Measurements from ENCODE around the gene ASPG.
A peak's percentile ranks its signal among the peaks of the same experiment; 100 is the strongest.

Gene ASPG

DNA sequence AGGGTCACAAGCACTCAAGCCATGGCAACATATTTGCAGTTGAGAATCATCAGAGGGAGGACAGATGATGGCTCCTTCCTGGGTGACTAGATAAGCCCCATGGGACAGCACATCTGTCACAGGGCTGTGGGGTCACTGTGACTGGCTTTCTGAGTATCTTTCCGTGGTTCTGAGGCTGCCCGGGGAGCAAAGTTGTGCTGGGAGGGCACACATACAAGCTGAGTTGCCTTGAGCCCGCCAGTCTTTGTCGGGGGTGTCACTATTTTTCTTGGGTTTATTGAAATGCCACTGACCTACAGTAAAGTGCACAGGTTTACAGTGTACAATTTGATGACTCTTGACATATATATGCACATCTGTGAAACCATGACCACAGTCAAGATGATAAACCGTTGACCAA is 35.6 kb downstream of the ASPG start:
- H3K27ac ChIP-seq, result no peak overlapping the region
- TF ChIP-seq, protein P1, sequence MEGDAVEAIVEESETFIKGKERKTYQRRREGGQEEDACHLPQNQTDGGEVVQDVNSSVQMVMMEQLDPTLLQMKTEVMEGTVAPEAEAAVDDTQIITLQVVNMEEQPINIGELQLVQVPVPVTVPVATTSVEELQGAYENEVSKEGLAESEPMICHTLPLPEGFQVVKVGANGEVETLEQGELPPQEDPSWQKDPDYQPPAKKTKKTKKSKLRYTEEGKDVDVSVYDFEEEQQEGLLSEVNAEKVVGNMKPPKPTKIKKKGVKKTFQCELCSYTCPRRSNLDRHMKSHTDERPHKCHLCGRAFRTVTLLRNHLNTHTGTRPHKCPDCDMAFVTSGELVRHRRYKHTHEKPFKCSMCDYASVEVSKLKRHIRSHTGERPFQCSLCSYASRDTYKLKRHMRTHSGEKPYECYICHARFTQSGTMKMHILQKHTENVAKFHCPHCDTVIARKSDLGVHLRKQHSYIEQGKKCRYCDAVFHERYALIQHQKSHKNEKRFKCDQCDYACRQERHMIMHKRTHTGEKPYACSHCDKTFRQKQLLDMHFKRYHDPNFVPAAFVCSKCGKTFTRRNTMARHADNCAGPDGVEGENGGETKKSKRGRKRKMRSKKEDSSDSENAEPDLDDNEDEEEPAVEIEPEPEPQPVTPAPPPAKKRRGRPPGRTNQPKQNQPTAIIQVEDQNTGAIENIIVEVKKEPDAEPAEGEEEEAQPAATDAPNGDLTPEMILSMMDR (IDR thresholded peaks at IDR 0.05), result no peak
- TF ChIP-seq ZFX (IDR thresholded peaks at IDR 0.05; ENCODE audit: borderline replicate concordance), result no peak

DNA sequence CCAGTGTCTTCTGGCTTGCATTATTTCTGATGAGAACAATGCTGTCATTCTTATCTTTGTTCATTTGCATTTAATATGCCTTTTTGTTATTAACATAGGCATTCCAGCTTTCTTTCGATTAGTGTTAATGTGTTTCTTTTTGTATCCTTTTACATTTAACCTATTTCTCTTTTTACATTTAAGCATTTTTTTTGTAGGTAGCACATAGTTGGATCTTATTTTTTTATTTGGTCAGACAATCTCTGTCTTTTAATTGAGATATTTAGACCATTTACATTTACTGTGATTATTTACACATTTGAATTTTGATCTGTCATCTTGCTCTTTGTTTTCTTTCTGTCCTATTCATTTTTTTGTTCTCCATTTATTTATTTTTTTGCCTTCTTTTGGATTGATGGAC is 38.4 kb downstream of the ASPG start:
- H3K27ac ChIP-seq, result no peak overlapping the region
- TF ChIP-seq ZFX (IDR thresholded peaks at IDR 0.05; ENCODE audit: borderline replicate concordance), result no peak
- TF ChIP-seq, protein P1 (IDR thresholded peaks at IDR 0.05), result no peak

DNA sequence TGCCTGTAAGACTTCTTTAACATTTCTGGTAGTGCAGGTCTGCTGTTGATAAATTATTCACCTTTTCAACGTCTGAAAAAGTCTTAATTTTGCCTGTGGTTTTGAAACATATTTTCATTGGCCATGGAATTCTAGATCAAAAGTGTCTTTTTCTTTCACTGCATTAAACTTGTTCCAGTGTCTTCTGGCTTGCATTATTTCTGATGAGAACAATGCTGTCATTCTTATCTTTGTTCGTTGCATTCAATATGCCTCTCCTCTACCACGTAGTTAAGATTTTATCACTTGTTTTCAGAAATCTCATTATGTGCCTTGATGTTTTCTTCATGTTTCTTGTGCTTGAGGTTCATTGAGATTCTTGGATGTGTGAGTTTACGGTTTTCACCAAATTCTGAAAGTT is 39.5 kb downstream of the ASPG start:
- H3K27ac ChIP-seq, result no peak overlapping the region
- no peak for TF ChIP-seq ZFX (IDR thresholded peaks at IDR 0.05; ENCODE audit: borderline replicate concordance)
- TF ChIP-seq, protein P1 (IDR thresholded peaks at IDR 0.05), result no peak

DNA sequence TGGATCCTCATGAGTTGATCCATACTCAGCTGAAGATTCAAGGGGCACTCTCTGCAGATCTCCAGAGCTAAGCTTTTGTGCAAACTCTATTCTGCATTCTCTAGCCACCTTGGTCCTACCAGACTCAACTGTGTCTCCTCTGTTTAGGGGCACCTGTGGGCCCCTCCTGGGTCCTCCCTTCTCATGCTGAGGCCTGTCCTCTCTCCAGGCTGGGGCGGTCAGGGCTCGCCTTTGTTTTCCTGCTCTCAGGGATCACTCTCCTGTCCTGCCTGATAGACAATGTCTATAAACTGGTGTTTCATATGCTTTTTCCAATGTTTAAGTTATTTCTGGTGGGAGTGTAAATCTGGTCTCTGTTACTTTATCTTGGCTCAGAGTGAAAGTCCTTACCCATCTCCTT is 41.3 kb downstream of the ASPG start:
- H3K27ac ChIP-seq, result no peak overlapping the region
- no peak for TF ChIP-seq ZFX (IDR thresholded peaks at IDR 0.05; ENCODE audit: borderline replicate concordance)
- TF ChIP-seq, protein P1 (IDR thresholded peaks at IDR 0.05), result no peak

DNA sequence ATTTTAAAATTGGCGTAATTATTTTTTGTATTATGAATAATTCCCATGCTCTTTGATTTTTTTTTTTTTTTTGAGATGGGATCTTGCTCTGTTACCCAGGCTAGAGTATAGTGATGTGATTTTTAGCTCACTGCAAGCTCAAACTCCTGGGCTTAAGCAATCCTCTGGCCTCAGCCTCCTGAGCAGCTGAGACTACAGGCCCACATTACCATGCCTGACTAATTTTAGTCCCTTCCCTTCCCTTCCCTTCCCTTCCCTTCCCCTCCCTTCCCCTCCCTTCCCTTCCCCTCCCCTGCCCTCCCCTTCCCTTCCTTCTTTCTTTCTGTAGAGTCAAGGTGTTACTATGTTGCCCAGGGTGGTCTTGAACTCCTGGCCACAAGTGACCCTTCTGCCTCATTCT is 43.5 kb downstream of the ASPG start:
- TF ChIP-seq, protein P1 (IDR thresholded peaks at IDR 0.05), result no peak
- no peak for TF ChIP-seq ZFX (IDR thresholded peaks at IDR 0.05; ENCODE audit: borderline replicate concordance)
- H3K27ac ChIP-seq, result no peak overlapping the region

DNA sequence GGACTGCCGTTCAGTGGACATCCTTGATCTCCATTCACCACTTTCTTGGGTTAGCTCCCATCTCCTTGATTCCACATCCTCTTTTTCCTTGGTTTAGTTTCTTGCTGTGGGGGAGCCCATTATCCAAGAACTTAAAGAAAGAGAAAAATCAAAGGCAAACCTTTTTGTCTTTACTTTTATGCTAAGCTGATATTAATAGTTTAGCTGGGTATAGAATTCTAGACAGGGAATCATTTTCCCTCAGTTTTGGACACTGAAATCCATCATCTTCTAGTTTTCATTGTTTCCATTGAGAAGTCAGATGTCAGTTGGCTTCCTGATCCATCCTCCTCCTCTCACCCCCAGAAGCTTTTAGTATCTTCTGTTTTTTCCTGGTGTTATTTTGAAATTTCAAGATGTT is 44.1 kb downstream of the ASPG start:
- no peak for TF ChIP-seq ZFX (IDR thresholded peaks at IDR 0.05; ENCODE audit: borderline replicate concordance)
- TF ChIP-seq, protein P1 (IDR thresholded peaks at IDR 0.05), result no peak
- H3K27ac ChIP-seq, result no peak overlapping the region

DNA sequence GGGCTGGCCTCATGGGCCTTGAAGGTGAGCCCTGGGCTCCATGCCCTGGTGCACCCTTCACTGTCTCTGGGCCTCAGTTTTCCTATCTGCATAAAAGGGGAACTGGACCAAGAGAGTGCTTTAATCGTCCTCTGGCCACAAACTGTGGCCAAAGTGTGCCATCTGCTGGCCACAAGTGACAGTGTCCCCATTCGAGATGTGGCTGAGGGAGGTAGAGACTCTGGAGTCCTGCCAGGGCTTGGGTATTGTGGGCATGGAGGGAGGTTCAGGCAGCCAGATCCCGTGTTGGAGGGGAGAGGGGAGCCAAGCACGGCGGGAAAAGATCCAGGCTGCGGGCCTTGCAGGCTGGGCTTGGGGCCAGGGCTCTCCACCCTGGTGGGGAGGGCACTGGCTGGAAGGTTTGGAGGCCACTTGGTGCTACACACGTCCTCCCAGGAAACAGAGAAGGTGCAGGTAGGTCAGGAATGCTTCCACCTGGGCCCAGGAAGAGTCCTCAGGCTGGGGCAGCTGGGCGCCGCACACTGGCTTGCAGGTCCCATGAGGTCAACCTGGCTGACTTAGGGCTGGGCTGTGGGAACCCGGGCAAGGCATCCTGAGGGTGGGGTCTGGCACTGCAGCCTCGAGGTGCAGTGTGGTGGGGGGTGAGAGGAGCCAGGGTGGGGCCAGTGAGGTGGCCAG is 45.6 kb downstream of the ASPG start:
- no peak overlapping the region for H3K27ac ChIP-seq
- TF ChIP-seq ZFX (IDR thresholded peaks at IDR 0.05; ENCODE audit: borderline replicate concordance), result no peak
- TF ChIP-seq, protein P1 (IDR thresholded peaks at IDR 0.05), result peak; percentile 75
